ENCODE data around the gene KIF21A. TPM values are rescaled to one million over a fixed set of nuclear protein-coding genes. Genes with fewer than 3 reads are reported as not detected.

KIF21A gene
- total RNA-seq = 10 to 100 TPM in 1 of 2 donors, 1 to 10 TPM in 1; 3.8 to 21.9 TPM

GRCh38 chr12:39443081-39443928 lies at the start of gene KIF21A:
Gene KIF21A (minus strand): TSS chr12:39443120. CDS start chr12:39442970, 150 bp downstream.
- no peaks in the 10 kb centered on the region for H3K27me3 ChIP-seq (replicated peaks; ENCODE audit: insufficient read depth)
- DNase-seq (ENCODE audit: low spot score) (peak; percentile 58), ATAC-seq (ENCODE audit: insufficient number of reproducible peaks, low FRiP score, low read depth) (peak; percentile 94)
- peak within 1 kb of the TSS; percentile 94 for H3K4me3 ChIP-seq
- no peaks in the 10 kb centered on the region for H3K9me3 ChIP-seq
- H3K4me1 ChIP-seq (ENCODE audit: control insufficient read depth in 1 of 2, low read depth in 2 of 2) = peaks cover 0 to 8% of the 10 kb centered on the region in 2 donors
- TF ChIP-seq CTCF (IDR thresholded peaks at IDR 0.05) = peak; percentile 80
- peak within 1 kb of the TSS; percentile 43 to 57 for H3K27ac ChIP-seq
- no peaks in the 10 kb centered on the region for H3K36me3 ChIP-seq

- no peak for TF ChIP-seq CTCF (IDR thresholded peaks at IDR 0.05)
- H3K27ac ChIP-seq = no peak overlapping the region
- ATAC-seq (ENCODE audit: insufficient number of reproducible peaks, low FRiP score, low read depth) (no peak), DNase-seq (ENCODE audit: low spot score) (no peak)
- H3K4me1 ChIP-seq (ENCODE audit: control insufficient read depth in 1 of 2, low read depth in 2 of 2) = no peaks in the 10 kb centered on the region
- H3K4me3 ChIP-seq = no peak overlapping the region
- H3K36me3 ChIP-seq = no peaks in the 10 kb centered on the region
- H3K27me3 ChIP-seq (replicated peaks; ENCODE audit: insufficient read depth) = no peaks in the 10 kb centered on the region
- no peaks in the 10 kb centered on the region for H3K9me3 ChIP-seq
Observed at GRCh38 chr12:39490500-39491282, 47.8 kb upstream of the KIF21A start.

GRCh38 chr12:39483597-39483996 lies 40.7 kb upstream of the KIF21A start:
- DNase-seq (ENCODE audit: low spot score) (no peak), ATAC-seq (ENCODE audit: insufficient number of reproducible peaks, low FRiP score, low read depth) (no peak)
- H3K27ac ChIP-seq = no peak overlapping the region
- H3K4me1 ChIP-seq (ENCODE audit: control insufficient read depth in 1 of 2, low read depth in 2 of 2) = no peaks in the 10 kb centered on the region
- no peak overlapping the region for H3K4me3 ChIP-seq
- no peak for TF ChIP-seq CTCF (IDR thresholded peaks at IDR 0.05)
- H3K9me3 ChIP-seq = no peaks in the 10 kb centered on the region
- H3K27me3 ChIP-seq (replicated peaks; ENCODE audit: insufficient read depth) = no peaks in the 10 kb centered on the region
- no peaks in the 10 kb centered on the region for H3K36me3 ChIP-seq

GRCh38 chr12:39483042-39483441 lies 40.1 kb upstream of the KIF21A start:
- H3K27me3 ChIP-seq (replicated peaks; ENCODE audit: insufficient read depth) = no peaks in the 10 kb centered on the region
- H3K36me3 ChIP-seq = no peaks in the 10 kb centered on the region
- H3K27ac ChIP-seq = no peak overlapping the region
- no peak for DNase-seq (ENCODE audit: low spot score)
- H3K4me1 ChIP-seq (ENCODE audit: control insufficient read depth in 1 of 2, low read depth in 2 of 2) = no peaks in the 10 kb centered on the region
- no peaks in the 10 kb centered on the region for H3K9me3 ChIP-seq
- no peak for TF ChIP-seq CTCF (IDR thresholded peaks at IDR 0.05)
- ATAC-seq (ENCODE audit: insufficient number of reproducible peaks, low FRiP score, low read depth) = no peak
- H3K4me3 ChIP-seq = no peak overlapping the region

- no peak for DNase-seq (ENCODE audit: low spot score)
- Histone ChIP-seq H3K4me3 (no peak overlapping the region), H3K9me3 (no peaks in the 10 kb centered on the region), H3K27me3 (replicated peaks; ENCODE audit: insufficient read depth) (no peaks in the 10 kb centered on the region), H3K4me1 (ENCODE audit: control insufficient read depth in 1 of 2, low read depth in 2 of 2) (no peaks in the 10 kb centered on the region), H3K36me3 (no peaks in the 10 kb centered on the region), H3K27ac (no peak overlapping the region)
- TF ChIP-seq CTCF (IDR thresholded peaks at IDR 0.05) = no peak
- no peak for ATAC-seq (ENCODE audit: insufficient number of reproducible peaks, low FRiP score, low read depth)
Observed at GRCh38 chr12:39476894-39477293, 34.0 kb upstream of the KIF21A start.
